ENCODE data around the gene NFU1. TPM values are rescaled to one million over a fixed set of nuclear protein-coding genes. Genes with fewer than 3 reads are reported as not detected.

The NFU1 gene
- 17.2 and 17.9 TPM in 2 replicates for total RNA-seq

DNA sequence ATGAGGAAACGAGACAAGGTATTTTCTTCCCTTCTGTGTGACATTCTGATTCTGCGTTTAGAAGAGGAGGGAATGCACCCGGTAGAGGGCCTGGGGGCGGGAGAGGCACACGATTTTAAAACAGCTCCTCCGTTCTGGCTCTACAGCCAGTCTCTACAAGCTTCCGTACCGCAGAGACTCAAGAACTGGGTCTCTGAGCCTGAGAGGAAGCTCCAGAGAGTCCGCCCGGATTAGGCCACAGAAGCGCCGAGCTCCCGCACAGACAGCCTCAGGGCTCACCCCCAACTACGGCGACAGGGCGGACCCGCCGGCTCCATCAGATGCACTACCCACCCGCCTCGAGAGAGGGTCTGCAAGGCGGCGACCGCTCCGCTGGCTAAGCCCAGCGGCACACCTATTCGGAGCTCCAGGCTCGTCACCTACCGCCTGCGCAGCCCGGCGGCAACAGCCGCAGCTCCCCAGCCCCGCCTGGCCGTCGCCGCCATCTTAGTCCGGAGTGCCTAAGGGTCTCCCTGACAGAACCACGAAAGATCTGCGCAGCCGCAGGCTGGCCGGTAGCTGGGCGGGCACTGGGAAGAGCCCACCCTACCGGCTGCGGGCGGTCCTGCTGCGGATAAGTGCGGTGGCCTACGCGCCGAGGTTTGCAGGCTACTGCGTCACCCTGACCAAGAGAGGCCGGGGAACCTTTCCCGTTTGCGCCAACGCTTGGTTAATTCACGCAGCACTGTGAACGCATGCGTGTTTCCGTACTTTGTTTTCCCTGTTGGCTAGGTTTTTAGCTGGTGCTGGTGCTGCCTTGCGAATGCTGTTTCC lies at the start of gene NFU1:
TSS of gene NFU1 (minus strand) at position 498 of the 813 bp plus-strand sequence. CDS start at position 485, 13 bp downstream.
- intact Hi-C loops (cut with micrococcal nuclease) = loop anchor here (1.0 to 5.0 kb wide), 9 partner anchors 40 to 1278 kb away; partner anchors contain the start of genes GFPT1, GMCL1 and SNRPG

DNA sequence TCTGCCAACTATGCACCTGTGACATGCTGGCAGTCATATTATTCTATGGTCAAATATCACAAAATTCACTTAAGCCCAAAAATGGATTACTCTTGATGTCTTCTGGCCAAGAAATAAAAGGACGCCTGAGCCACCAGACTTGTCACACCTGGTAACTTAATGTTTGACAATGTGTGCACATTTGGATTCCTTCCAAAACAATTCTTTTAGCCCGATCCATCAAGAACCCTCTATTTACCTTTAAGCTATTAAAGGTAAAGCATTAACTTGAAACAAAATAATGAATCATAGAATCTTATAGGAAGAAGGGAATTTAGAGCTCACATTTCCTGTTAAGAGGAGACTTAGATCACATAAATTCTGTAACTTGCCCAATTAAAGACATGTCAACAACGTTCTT lies 46.5 kb upstream of the NFU1 start:
- intact Hi-C loops (cut with micrococcal nuclease) = no loop called here

DNA sequence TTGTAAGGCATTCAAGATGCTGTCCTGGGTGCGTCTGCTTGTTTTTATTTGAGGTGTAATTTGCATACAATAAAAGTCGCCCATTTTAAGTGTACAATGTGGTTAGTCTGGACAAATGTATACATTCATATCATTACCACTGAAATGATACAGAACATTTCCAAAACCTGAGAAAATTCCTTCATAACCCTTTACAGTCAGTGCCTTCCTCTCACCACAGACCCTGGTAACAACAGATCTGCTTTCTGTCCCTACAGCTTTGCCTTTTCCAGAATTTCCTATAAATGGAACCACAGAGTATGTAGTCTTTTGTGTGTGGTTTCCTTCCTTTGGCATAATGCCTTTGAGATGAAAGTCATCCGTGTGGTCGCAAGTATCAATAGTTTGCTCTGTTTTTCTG lies 45.8 kb upstream of the NFU1 start:
- intact Hi-C loops (cut with micrococcal nuclease) = no loop called here

DNA sequence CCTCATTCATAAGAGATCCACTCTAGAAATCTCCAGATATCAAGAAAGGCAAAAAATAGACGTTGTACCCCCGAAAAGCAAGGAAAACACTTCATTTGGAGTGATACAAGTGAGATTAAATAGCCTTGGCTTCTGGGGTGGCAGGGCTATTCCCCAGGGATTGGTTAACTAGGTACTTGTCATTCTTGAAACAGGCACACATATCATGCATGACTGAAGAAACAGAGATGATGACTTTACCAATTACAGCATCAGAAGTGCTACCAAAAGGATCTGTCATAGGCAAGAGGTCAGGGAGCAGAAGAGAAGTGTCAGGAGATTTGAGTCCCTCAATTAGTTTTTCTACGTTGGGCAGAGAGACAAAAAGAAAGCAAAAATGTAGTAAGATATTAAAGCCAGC lies 45.2 kb upstream of the NFU1 start:
- intact Hi-C loops (cut with micrococcal nuclease) = no loop called here

DNA sequence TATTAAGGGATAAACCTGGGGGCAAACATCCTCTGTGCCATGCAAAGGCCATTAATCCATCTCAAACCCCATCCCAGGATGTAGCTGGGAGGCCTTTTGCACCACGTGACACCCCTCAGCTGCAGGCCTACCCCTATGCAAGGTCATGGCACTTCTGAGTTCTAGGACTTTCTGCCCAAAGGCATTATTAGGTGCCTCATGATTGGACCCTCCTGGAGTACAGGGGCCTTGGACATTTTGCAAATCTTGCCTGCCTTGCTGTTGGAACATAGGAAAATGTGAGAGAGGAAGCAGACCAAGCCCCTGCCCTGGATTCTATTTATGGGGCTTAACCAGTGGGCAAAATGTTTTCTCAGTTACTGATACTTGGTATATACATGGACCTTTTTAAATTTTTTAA lies 44.2 kb upstream of the NFU1 start:
- intact Hi-C loops (cut with micrococcal nuclease) = no loop called here

DNA sequence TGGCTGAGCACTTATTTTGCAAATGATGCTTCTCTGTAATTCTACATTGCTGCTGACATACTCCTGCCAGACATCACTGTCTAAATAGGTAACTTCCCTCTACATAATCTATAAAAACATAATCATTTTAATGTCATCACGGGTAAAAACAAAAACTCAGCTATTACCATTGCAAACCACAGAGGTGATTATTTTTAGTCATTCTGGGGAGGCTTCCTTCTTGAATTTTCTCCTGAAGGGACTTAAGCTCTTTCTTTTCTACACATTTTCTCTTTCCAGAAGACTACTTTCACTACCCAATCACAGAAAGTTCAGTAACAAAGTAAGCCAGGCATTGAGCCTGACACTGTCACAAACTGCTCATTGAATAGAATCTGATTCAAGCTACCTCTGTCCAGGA lies 40.4 kb upstream of the NFU1 start:
- intact Hi-C loops (cut with micrococcal nuclease) = loop anchor here (5.0 kb wide), 1 partner anchor 40 kb away; the partner anchor contains the start of gene NFU1

DNA sequence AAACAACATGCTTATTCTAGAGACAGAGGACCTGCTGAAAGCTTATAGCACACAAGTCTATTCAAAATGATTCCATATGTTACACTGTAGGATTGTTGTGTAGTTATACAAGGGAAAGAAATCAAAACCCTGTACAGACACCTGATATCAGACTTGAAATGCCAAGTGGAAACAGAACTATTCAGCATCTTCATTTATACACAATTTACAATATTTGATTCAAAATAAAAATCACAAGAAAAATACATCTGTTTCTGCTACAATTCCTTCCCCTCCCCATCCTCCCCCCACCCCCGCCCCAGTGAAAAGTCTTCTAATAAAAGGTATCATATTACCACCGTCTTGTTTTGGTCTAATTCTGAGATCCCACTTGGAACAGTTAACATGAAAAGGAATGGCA lies 37.5 kb upstream of the NFU1 start:
- intact Hi-C loops (cut with micrococcal nuclease) = loop anchor here (5.0 kb wide), 1 partner anchor 37 kb away; the partner anchor contains the start of gene NFU1

DNA sequence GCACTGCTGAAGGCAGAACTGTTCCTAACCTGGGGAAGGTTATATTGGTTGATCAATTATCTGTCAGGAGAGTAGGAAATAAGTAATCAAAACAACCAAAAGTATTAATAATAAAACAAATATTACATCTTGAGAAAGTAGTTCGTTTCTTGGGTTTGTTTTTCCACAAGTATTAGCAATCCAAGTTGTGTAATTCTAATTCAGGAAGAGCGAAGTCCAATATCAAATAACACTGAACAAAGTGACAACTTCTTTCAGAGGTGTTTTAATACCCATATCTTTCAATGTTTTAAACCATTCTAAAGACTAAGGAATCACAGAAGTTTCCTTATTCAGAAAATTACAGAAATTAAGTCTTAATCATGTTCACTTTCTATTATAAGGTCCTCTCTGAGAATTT lies 34.6 kb upstream of the NFU1 start:
- intact Hi-C loops (cut with micrococcal nuclease) = no loop called here

DNA sequence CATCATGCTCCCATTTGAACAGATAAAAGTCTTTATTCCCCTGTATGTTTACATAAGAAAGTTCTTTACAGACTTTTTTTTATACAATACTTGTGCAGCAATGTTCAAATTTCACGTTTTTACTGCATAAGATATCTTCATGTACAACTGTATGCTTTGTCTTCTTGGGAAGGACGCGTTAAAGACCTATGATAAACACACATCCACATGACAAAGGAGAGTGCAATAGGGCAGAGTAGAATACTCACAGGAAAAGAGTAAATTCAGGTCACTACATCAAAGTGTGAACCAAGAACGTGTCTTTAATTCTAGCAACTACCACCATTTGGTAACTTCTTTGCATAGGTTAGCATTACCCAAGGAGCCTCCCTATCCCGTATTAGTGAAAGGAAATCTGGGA lies 33.7 kb upstream of the NFU1 start:
- intact Hi-C loops (cut with micrococcal nuclease) = no loop called here

DNA sequence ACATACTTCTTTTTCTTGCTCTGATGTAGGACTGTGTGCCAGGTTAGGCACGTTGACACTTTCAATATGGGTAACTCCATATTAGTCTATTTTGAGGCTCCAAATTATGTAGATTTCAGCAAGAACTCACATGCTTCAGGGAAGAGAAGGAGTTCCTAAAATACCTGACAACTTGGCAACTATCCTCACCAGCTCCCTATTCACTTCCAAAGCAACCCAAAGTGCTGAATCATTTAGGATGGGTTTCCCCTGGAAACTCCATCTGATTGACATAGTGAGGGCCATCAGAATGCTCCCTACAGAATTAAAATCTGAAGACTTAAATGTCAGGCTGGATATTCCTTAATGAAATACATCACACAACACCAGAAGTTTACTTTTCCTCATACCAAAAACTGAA lies 32.5 kb upstream of the NFU1 start:
- intact Hi-C loops (cut with micrococcal nuclease) = no loop called here

DNA sequence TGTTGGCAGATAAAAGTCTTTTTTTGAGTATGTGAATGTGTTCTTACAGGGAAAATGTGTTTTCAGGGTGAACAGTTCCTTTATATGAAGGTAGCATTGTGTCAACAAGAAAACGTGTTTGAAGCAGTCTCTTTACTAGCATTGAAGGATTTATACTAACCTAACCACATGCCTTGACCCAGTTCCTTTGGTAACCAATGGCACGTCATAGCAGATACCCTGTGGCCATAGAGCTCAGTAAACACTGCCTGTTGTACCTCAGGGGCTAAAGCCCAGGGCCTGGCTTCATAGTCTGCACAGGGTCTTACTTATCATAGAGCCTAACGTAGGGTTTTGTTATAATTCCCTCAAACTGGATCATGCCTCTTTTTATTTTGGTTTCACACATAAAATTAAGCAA lies 32.1 kb upstream of the NFU1 start:
- intact Hi-C loops (cut with micrococcal nuclease) = no loop called here

DNA sequence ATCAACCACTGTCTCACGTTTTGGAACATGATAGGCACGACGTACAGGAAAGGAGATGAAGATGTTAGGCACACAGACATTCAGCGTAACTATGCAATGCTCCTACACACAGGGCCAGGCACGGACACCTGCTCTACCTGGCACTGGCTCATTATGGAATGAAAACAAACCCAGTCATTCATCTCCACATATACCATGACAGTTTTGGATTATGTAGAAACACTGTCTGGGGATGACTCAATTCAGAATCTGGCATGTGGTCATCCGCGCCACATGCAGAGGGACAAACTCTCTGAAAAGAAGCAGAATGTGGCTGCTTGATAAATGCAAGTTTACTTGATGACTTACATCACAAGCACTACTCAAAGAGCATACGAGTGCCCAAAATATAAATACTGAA lies 29.5 kb upstream of the NFU1 start:
- intact Hi-C loops (cut with micrococcal nuclease) = no loop called here

DNA sequence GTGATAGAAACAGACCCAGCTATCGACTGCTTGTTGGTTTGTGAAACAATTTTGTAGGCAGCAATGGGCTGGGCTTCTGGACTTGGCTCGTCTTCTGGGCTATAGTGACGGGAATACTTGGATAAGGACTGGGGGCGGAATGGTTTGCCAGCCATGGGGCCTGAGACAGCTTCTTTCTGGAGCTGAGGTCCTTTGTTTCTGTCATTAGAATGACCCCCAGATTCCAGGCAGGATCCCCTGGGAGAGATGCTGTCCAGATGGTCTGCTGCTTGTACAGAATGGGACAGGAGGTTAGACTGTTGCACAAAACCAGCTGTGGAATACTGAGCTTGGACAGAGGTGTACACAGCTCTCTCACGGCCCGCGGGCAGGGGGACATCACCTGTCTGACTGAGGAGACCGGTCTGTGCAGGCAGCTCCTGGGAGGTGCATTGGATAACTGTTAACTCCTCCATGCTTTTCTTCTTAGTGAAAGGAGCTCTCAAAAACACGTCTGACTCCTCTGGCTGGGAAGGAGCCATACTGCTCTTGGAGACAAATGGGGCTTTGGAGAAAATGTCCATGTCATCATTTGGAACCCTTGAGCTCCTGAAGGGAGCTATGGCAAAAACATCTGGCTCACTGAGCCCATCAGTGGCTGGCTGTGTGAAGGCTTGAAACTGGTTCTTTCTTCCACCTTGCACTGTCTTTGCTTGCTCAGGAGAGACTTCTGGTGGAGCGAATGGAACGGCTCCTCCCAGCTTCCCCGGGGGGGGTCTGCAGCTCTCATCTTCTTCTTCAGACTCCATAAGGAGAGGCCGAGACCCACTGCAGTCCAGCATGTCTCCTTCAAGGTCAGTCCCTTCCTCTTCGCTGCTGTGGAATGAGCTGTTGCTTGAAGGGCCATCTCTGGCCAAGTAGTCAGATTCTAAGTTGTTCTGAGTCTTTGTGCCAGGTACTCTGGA lies 28.6 kb upstream of the NFU1 start:
- intact Hi-C loops (cut with micrococcal nuclease) = no loop called here

DNA sequence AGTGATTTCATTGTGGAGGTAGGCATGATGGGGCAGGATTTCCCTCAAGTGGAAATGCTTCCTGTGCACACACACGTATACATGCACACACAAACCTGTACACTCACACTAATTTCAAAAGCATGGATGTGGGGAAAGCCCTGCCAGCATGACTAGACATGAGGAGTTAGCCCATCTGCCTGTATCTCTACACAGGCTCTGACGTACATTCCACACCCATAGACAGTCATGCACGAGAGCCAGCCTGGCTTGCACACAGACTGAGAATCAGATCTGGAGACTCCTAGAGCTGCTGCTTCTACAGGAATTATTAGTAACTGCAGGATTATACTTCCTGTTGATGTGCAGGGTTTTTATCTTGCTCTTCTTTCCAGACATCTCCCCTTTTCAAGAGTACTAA lies 27.3 kb upstream of the NFU1 start:
- intact Hi-C loops (cut with micrococcal nuclease) = no loop called here

DNA sequence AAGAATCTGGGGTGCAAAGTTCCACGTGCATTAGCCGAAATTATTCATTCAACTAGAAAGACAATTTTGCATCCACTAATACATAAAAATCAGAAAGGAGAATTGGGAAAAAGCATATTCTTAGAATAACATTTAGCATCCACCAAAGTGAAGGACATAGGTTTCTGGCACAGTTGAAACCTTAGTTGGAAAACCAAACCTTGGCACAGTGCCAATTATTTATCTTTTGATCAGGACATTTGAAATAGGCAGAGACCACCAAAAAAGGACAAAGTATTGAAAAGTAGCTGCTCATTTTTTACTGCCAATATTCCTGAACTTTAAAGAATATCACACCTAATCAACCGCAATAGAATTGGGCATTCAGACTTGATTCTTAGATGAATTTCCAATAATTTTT lies 25.5 kb upstream of the NFU1 start:
- intact Hi-C loops (cut with micrococcal nuclease) = no loop called here

DNA sequence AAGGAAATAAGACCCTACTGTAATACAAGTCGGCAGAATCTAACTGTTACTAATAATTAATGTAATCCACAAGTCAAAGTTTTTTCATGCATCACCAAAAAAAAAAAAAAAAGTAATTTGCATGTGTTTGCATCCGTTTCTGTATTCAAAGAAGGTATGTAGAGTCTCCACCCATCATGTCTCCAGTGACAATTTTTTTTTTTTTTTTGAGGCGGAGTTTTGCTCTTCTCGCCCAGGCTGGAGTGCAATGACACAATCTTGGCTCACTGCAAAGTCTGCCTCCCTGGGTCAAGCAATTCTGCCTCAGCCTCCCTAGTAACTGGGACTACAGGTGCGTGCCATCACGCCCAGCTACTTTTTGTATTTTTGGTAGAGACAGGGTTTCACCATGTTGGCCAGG lies 24.2 kb upstream of the NFU1 start:
- intact Hi-C loops (cut with micrococcal nuclease) = no loop called here

DNA sequence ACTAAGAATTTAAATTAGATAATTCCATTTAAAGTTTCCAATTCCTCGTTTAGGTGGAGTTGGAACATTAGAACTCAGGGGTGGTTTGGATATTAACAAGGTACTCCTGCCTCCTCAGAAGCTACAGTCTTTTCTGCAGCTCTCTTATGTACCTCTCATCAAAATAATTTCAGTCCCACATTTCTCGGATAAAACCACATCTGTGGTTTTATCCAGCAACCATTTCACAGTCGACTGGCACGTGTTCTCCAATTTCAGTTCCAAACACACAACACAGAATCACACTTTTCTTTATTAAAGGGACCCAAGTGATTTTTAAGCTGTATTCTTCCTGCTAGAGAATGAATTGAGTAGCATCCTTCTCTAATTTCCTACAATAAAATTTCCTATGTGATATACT lies 22.7 kb upstream of the NFU1 start:
- intact Hi-C loops (cut with micrococcal nuclease) = no loop called here

DNA sequence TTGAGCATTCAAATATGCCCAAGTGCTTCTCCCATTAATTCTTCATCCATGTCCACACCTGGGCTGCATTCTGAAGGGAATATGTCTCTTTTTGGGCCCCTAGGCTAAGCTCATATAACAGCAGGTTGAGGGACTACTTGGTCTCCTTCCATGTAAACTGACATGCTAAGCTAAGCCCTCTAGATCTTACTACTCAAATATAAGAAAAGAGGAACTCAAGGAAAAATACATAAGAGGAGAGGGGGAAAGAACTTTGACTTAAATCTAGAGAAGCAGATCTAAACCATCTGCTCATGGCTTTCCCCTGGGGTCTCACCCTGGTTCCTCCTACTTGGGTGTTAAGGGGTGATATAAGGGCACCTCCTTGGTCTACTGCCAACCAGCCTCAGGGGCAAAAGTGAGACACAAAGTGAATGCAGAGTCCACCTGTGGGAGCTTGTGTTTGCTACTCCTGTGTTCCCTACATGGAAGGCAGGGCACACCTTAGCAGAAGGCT lies 19.8 kb upstream of the NFU1 start:
- intact Hi-C loops (cut with micrococcal nuclease) = no loop called here

DNA sequence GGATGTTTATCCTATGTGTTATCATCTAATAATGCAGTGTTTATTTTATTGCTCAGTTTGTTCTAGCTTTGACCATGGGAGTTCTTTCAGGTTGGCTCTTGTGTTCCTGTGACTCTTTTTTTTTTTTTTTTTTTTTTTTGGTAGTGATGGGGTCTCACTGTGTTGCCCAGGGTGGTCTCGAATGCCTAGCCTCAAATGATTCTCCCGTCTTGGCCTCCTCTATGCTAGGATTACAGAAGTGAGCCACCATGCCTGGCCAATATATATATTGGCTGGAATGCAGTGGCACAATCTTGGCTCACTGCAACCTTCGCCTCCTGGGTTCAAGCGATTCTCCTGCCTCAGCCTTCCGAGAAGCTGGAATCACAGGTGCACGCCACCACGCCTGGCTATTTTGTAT lies 18.9 kb upstream of the NFU1 start:
- intact Hi-C loops (cut with micrococcal nuclease) = no loop called here

DNA sequence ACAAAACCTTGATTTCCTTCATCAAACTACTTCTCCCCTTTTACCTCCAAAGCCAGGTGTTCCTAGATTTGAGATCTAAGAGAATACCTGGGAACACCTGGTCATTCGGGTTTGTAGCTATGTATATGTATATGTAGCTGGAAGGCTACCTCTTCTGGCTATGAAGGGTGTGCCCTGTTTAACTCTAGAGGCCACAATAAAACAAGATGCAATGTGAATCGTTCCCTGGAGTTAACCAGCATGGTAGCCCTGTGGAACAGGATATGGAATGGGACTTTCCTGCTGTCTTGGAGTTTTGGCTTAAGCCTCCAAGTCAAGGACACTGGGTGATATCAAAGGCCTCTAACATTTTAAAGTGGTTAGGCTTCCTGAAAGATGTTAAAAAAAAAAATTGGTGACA lies 17.7 kb upstream of the NFU1 start:
- intact Hi-C loops (cut with micrococcal nuclease) = no loop called here

DNA sequence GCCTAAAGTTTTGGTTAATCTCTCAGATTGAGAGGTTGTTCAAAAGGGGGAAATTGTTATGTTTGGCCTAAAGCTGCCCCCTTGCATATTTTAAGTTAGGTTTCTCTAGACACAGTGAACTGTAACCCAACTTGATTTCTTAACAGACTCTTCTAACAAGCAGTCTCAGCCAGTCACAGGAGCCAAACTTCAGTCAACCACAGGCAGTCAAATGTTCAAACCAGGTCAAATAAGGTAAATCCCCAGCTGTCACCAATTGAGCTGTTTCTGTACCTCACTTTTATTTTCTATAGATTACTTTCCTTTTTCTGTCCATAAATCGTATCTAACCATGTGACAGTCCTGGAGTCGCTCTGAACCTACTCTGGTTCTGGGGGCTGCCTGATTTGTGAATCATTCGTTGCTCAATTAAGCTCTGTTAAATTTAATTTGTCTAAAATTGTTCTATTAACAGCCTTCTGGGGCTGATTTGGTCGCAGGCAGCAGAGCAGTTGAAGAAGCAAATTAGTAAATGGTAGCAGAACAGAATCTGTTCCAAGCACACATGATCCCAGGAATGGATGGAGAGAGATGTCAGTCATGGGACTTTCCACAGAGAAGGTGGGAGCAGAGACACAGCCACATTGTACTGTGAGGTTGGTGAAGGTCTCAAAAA lies 16.4 kb upstream of the NFU1 start:
- intact Hi-C loops (cut with micrococcal nuclease) = no loop called here

DNA sequence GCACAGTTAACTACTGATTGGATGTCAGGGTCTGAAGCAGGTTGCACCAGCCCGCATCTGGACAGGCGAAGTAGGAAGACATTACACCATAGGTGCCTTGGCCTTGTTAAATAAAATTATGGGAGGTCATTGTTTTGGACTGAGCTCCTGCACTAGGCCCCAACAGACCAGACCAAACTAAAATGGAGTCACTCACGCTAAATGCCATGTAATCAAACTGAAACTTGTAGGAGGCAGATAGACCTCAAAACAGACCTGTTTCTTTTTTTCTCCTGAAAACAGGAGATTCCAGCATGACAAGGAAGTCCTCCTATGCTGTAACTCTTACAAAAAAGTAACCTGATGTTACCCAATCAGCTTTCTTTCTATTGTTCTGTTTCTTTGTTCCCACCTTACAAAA lies 15.5 kb upstream of the NFU1 start:
- intact Hi-C loops (cut with micrococcal nuclease) = no loop called here
